Measurements from ENCODE around the gene MOB1B. TPM values are rescaled to one million over a fixed set of nuclear protein-coding genes. Genes with fewer than 3 reads are reported as not detected.

MOB1B gene
- total RNA-seq, 2 donors from 2014 or later = 13.6 to 19.7 TPM

- Histone ChIP-seq H3K9me3 (no peaks in the 10 kb centered on the region), H3K27me3 (replicated peaks; ENCODE audit: insufficient read depth) (no peaks in the 10 kb centered on the region), H3K4me1 (replicated peaks) (no peaks in the 10 kb centered on the region), H3K27ac (peak within 1 kb of the TSS; percentile 84 to 89), H3K36me3 (no peaks in the 10 kb centered on the region), H3K4me3 (peak within 1 kb of the TSS; percentile 68 to 73)
- 0% methylated on average over 65 of the region's 74 CpGs for whole genome bisulfite sequencing
- peak; percentile 86 for DNase-seq (ENCODE audit: low spot score)
- TF ChIP-seq POLR2AphosphoS5 (IDR thresholded peaks at IDR 0.05) (peak; percentile 74), POLR2A (IDR thresholded peaks at IDR 0.05) (peak; percentile 73)
- TF ChIP-seq, protein P1, sequence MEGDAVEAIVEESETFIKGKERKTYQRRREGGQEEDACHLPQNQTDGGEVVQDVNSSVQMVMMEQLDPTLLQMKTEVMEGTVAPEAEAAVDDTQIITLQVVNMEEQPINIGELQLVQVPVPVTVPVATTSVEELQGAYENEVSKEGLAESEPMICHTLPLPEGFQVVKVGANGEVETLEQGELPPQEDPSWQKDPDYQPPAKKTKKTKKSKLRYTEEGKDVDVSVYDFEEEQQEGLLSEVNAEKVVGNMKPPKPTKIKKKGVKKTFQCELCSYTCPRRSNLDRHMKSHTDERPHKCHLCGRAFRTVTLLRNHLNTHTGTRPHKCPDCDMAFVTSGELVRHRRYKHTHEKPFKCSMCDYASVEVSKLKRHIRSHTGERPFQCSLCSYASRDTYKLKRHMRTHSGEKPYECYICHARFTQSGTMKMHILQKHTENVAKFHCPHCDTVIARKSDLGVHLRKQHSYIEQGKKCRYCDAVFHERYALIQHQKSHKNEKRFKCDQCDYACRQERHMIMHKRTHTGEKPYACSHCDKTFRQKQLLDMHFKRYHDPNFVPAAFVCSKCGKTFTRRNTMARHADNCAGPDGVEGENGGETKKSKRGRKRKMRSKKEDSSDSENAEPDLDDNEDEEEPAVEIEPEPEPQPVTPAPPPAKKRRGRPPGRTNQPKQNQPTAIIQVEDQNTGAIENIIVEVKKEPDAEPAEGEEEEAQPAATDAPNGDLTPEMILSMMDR (IDR thresholded peaks at IDR 0.05) = peak in 1 of 4 experiments; percentile 34
- intact Hi-C loops (cut with DNase I) = loop anchor here (2.0 to 10.0 kb wide), 2 partner anchors 89 to 155 kb away; partner anchors contain the start of genes GRSF1 and MOB1B
Observed at GRCh38 chr4:70993181-70994068, 91.3 kb downstream of the MOB1B start, which contains the start of gene DCK. TSS of gene DCK (plus strand) at chr4:70993649. CDS start at chr4:70993836, 187 bp downstream.

GRCh38 chr4:70994069-70994366 lies 91.8 kb downstream of the MOB1B start:
- intact Hi-C loops (cut with DNase I) = loop anchor here (10.0 kb wide), 1 partner anchor 89 kb away; the partner anchor contains the start of gene MOB1B
- Histone ChIP-seq H3K9me3 (no peaks in the 10 kb centered on the region), H3K27ac (peak overlapping the region; percentile 84 to 89), H3K27me3 (replicated peaks; ENCODE audit: insufficient read depth) (no peaks in the 10 kb centered on the region), H3K36me3 (no peaks in the 10 kb centered on the region), H3K4me1 (replicated peaks) (no peaks in the 10 kb centered on the region), H3K4me3 (peak overlapping the region; percentile 68 to 73)
- 3% methylated on average over 10 of the region's 11 CpGs for WGBS
- no peak for TF ChIP-seq POLR2AphosphoS5 (IDR thresholded peaks at IDR 0.05)
- no peak for TF ChIP-seq POLR2A (IDR thresholded peaks at IDR 0.05)
- TF ChIP-seq, protein P1 (IDR thresholded peaks at IDR 0.05) = no peak
- DNase-seq (ENCODE audit: low spot score) = no peak

GRCh38 chr4:70994387-70995099 lies 92.4 kb downstream of the MOB1B start:
- Histone ChIP-seq H3K4me3 (peak overlapping the region; percentile 68 to 73), H3K27ac (peak overlapping the region in 1 of 2 donors; percentile 89), H3K27me3 (replicated peaks; ENCODE audit: insufficient read depth) (no peaks in the 10 kb centered on the region), H3K36me3 (no peaks in the 10 kb centered on the region), H3K9me3 (no peaks in the 10 kb centered on the region), H3K4me1 (replicated peaks) (no peaks in the 10 kb centered on the region)
- WGBS = 76% methylated on average over 10 of the region's 10 CpGs
- TF ChIP-seq, protein P1 (IDR thresholded peaks at IDR 0.05) = no peak
- TF ChIP-seq POLR2A (IDR thresholded peaks at IDR 0.05) = no peak
- no peak for TF ChIP-seq POLR2AphosphoS5 (IDR thresholded peaks at IDR 0.05)
- intact Hi-C loops (cut with DNase I) = loop anchor here (10.0 kb wide), 1 partner anchor 90 kb away; the partner anchor contains the start of gene MOB1B
- DNase-seq (ENCODE audit: low spot score) = no peak

DNA sequence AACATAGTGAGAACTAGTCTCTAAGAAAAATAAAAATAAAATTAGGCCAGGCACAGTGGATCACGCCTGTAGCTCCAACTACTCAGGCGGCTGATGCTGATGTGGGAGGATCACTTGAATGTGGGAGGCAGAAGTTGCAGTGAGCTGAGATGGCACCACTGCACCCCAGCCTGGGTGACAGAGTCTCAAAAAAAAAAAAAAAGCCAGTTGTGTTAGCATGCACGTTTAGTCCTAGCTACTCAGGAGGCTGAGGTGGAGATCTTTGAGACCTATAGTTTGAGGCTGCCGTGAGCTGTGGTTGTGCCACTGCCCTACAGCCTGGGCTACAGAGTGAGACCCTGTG lies 93.8 kb downstream of the MOB1B start:
- no peaks in the 10 kb centered on the region for H3K36me3 ChIP-seq
- no peak for DNase-seq (ENCODE audit: low spot score)
- whole genome bisulfite sequencing = 58% methylated on average over 4 of the region's 4 CpGs
- no peak overlapping the region for H3K27ac ChIP-seq
- intact Hi-C loops (cut with DNase I) = loop anchor here (10.0 kb wide), 1 partner anchor 91 kb away; the partner anchor contains the start of gene MOB1B
- TF ChIP-seq POLR2AphosphoS5 (IDR thresholded peaks at IDR 0.05) (no peak), POLR2A (IDR thresholded peaks at IDR 0.05) (no peak)
- TF ChIP-seq, protein P1 (IDR thresholded peaks at IDR 0.05) = no peak
- H3K4me1 ChIP-seq (replicated peaks) = no peaks in the 10 kb centered on the region
- H3K27me3 ChIP-seq (replicated peaks; ENCODE audit: insufficient read depth) = no peaks in the 10 kb centered on the region
- no peaks in the 10 kb centered on the region for H3K9me3 ChIP-seq
- H3K4me3 ChIP-seq = no peak overlapping the region
